A673 (cell line): ENCODE results near the gene CBX4. TPM values are rescaled to one million over a fixed set of nuclear protein-coding genes. Genes with fewer than 3 reads are reported as not detected.

Experiments used
- BruUV-seq: library from RNA; stranded (reverse); fragments of 400-500 nt; replicated peaks from 2 replicates; lab custom pipeline; 2021; lab: Mats Ljungman, UMichigan
- CTCF ChIA-PET: fragments of 300-600 bp; sonication (Branson Sonifier 250); formaldehyde crosslinking; loops from one replicate; lab custom pipeline; 2022; ENCODE audit warnings: antibody characterized with exemption; lab: Charles Lee
- POLR2A ChIA-PET: fragments of 300-600 bp; sonication (Branson Sonifier 250); formaldehyde crosslinking; loops from one replicate; lab custom pipeline; 2022; ENCODE audit warnings: antibody characterized with exemption; ENCODE audit not compliant: low non-redundant PET; lab: Charles Lee
- DNase-seq: peaks from one replicate; pipeline ENCODE4 v3.0.0-alpha.2; 2015; ENCODE audit warnings: low spot score
- H3K27ac ChIP-seq: fragments of 200-600 bp; sonication (generic); 2 replicates; pipeline ENCODE4 v1.5.1; 2016; ENCODE audit warnings: mixed run types, low read depth, mild to moderate bottlenecking, mixed read lengths, antibody characterized with exemption, low read length; ENCODE audit not compliant: poor library complexity, severe bottlenecking
- H3K27me3 ChIP-seq: fragments of 200-600 bp; sonication (generic); replicated peaks from 2 replicates; pipeline ENCODE4 v1.6.1; 2017; ENCODE audit warnings: mixed run types, low read depth, mild to moderate bottlenecking, mixed read lengths, antibody characterized with exemption, low read length; ENCODE audit not compliant: insufficient read depth, poor library complexity
- H3K36me3 ChIP-seq: fragments of 200-600 bp; sonication (generic); 2 replicates; pipeline ENCODE4 v1.6.1; 2016; ENCODE audit warnings: mixed run types, mild to moderate bottlenecking, mixed read lengths, antibody characterized with exemption, low read length; ENCODE audit not compliant: insufficient read depth, poor library complexity, severe bottlenecking
- H3K4me1 ChIP-seq: fragments of 200-600 bp; sonication (generic); 2 replicates; pipeline ENCODE4 v1.6.1; 2017; ENCODE audit warnings: mixed run types, mild to moderate bottlenecking, mixed read lengths, antibody characterized with exemption, low read length; ENCODE audit not compliant: insufficient read depth, poor library complexity, severe bottlenecking
- H3K4me3 ChIP-seq: fragments of 200-600 bp; sonication (generic); 2 replicates; pipeline ENCODE4 v1.5.1; 2016; ENCODE audit warnings: low read depth, mixed run types, mild to moderate bottlenecking, mixed read lengths, low read length; ENCODE audit not compliant: poor library complexity, severe bottlenecking
- H3K9me3 ChIP-seq: fragments of 200-600 bp; sonication (generic); 2 replicates; pipeline ENCODE4 v1.6.1; 2016; ENCODE audit warnings: mixed run types, low read depth, mild to moderate bottlenecking, mixed read lengths, antibody characterized with exemption, low read length; ENCODE audit not compliant: poor library complexity, severe bottlenecking
- EZH2 ChIP-seq: fragments of 200-600 bp; sonication (generic); IDR thresholded peaks from 2 replicates; pipeline ENCODE4 v1.6.1; 2017; ENCODE audit warnings: borderline replicate concordance, low read depth, mild to moderate bottlenecking, mixed read lengths, antibody characterized with exemption, low read length; ENCODE audit not compliant: poor library complexity, severe bottlenecking
- intact Hi-C: fragments of 100-400 bp; cut with micrococcal nuclease; formaldehyde crosslinking; loops from one replicate; pipeline ENCODE4 v1.10.0; 2022; ENCODE audit not compliant: unreplicated experiment
- total RNA-seq: library from RNA; stranded (reverse); gene quantifications from 2 replicates; pipeline ENCODE4 v1.2.3, GENCODE V29; 2021
- TF ChIP-seq, protein P1 (sequence below): fragments of 300-800, 200-600 bp; sonication (generic); conservative IDR thresholded peaks from 2 replicates; pipeline ENCODE4 v1.5.1; 2017; ENCODE audit warnings: low read depth, mild to moderate bottlenecking, antibody characterized with exemption, low read length, moderate library complexity, mixed read lengths

CBX4 gene
- total RNA-seq, 1 experiment from 2014 or later: 42.6 TPM

DNA sequence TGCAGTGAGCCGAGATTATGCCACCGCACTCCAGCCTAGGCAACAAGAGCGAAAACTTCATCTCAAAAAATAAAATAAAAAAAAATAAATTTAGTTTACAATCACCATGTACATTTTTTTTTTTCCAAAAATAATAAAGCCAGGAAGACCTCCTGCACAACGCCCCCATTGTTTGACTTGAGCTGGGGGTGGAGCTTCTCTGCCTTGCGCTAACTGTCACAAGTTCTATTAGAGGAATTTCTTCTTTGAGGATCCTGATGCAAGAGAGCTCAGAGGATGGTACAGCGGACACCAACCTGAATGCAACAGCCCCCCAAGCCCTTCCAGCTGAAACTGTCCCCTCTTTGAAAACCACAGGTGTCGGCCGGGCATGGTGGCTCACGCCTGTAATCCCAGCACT lies 24.9 kb upstream of the CBX4 start:
- H3K36me3 ChIP-seq: no peaks in the 10 kb centered on the region
- intact Hi-C loops: no loop called here
- no peaks in the 10 kb centered on the region for H3K4me1 ChIP-seq
- no peak for TF ChIP-seq EZH2
- TF ChIP-seq, protein P1, sequence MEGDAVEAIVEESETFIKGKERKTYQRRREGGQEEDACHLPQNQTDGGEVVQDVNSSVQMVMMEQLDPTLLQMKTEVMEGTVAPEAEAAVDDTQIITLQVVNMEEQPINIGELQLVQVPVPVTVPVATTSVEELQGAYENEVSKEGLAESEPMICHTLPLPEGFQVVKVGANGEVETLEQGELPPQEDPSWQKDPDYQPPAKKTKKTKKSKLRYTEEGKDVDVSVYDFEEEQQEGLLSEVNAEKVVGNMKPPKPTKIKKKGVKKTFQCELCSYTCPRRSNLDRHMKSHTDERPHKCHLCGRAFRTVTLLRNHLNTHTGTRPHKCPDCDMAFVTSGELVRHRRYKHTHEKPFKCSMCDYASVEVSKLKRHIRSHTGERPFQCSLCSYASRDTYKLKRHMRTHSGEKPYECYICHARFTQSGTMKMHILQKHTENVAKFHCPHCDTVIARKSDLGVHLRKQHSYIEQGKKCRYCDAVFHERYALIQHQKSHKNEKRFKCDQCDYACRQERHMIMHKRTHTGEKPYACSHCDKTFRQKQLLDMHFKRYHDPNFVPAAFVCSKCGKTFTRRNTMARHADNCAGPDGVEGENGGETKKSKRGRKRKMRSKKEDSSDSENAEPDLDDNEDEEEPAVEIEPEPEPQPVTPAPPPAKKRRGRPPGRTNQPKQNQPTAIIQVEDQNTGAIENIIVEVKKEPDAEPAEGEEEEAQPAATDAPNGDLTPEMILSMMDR: no peak
- H3K9me3 ChIP-seq: no peaks in the 10 kb centered on the region
- BruUV-seq: no TSS peak
- DNase-seq: no peak
- ChIA-PET POLR2A (no interaction called here), CTCF (no interaction called here)
- H3K27me3 ChIP-seq: no peaks in the 10 kb centered on the region
- no peak overlapping the region for H3K27ac ChIP-seq
- H3K4me3 ChIP-seq: no peak overlapping the region

DNA sequence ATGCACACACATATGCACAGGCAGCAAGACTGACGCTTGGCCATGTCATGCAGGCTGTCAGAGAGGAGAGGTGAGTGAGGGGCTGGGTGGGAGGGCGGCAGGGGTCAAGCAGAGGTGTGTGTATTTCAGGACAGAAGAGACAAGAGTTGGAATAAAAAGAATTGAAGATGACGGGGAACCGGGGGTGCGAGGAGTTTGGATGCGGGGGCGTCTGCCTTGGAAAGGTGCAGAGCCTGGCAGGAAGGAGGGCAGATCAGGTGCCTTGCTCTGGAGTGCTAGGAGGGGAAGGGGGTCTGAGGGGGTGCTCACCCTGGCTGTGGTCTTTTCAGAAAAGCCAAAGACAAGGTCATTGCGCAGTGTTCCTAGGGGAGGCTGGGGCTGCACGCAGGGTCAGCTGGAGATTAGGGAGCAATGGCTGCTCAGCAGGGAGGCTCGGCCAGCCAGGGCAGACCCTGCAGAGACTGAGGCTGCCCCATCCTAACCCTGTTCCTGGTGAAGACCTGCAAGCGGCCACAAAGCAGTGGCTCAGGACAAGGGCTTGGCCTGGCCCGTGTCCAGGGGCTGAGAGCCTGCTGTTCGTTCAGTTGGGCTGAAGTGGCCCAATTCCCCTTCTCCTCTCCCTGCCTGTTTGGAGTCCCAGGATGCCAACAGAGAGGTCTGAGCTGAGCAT lies 23.7 kb upstream of the CBX4 start:
- Histone ChIP-seq H3K36me3 (no peaks in the 10 kb centered on the region), H3K4me3 (no peak overlapping the region), H3K4me1 (no peaks in the 10 kb centered on the region), H3K27me3 (no peaks in the 10 kb centered on the region), H3K27ac (no peak overlapping the region), H3K9me3 (no peaks in the 10 kb centered on the region)
- intact Hi-C loops: no loop called here
- POLR2A ChIA-PET: no interaction called here
- CTCF ChIA-PET: no interaction called here
- BruUV-seq: no TSS peak
- DNase-seq: no peak
- TF ChIP-seq, protein P1: no peak

DNA sequence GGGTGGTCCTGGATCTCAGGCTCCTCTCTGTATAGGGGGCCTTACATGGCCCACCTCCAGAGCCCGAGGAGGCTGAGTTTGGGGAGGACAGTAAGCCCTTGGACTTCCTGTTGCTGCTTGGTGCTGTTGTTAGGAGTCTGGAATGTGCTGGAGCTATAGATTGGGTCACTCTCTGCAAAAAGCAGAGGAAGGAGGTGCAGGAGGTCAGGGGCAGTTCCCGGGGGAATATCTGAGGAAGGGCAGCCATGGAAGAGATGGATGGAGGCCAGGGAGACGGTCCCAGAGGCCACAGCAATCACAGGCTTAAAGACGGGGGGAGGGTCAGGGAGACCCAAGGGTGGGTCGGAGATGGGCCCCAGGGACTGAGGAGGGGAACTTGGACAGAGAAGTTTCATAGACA lies 23.0 kb upstream of the CBX4 start:
- H3K4me1 ChIP-seq: no peaks in the 10 kb centered on the region
- H3K4me3 ChIP-seq: no peak overlapping the region
- TF ChIP-seq, protein P1: no peak
- no peak for TF ChIP-seq EZH2
- no peak for DNase-seq
- H3K27me3 ChIP-seq: no peaks in the 10 kb centered on the region
- CTCF ChIA-PET: no interaction called here
- no peaks in the 10 kb centered on the region for H3K36me3 ChIP-seq
- no peak overlapping the region for H3K27ac ChIP-seq
- BruUV-seq: no TSS peak
- H3K9me3 ChIP-seq: no peaks in the 10 kb centered on the region
- intact Hi-C loops: no loop called here
- POLR2A ChIA-PET: interaction anchor here (0.7 kb wide), 1 partner anchor 24 kb away, joined by 4 read pairs; no protein-coding TSS in a partner anchor
